MCF 10A (cell line): Measurements from ENCODE around the gene CPEB1. TPM values are rescaled to one million over a fixed set of nuclear protein-coding genes. Genes with fewer than 3 reads are reported as not detected.
A peak's percentile ranks its signal among the peaks of the same experiment; 100 is the strongest.

ENCODE experiments used
- BruUV-seq: library from RNA; stranded (reverse); fragments of 400-500 nt; replicated peaks from 2 replicates; lab custom pipeline; 2021; lab: Mats Ljungman, UMichigan
- CTCF ChIA-PET: fragments of 300-600 bp; sonication (Branson Sonifier 250); formaldehyde crosslinking; extraction: SDS; loops from one replicate; lab custom pipeline; 2021; ENCODE audit warnings: antibody characterized with exemption, inconsistent platforms; lab: Yijun Ruan, JAX
- POLR2A ChIA-PET: fragments of 300-600, 350-650 bp; sonication (Branson Sonifier 250); formaldehyde crosslinking; extraction: SDS; loops from one replicate; lab custom pipeline; 2020; ENCODE audit warnings: antibody characterized with exemption, inconsistent platforms; lab: Yijun Ruan, JAX
- DNase-seq: peaks from one replicate; pipeline ENCODE4 v3.0.0-alpha.2; 2018; ENCODE audit not compliant: unreplicated experiment
- H3K27ac Mint-ChIP-seq: one replicate; pipeline ENCODE4 v1.8.0; 2022; ENCODE audit warnings: mild to moderate bottlenecking, low read depth, mixed read lengths; ENCODE audit not compliant: unreplicated experiment
- H3K27me3 Mint-ChIP-seq: one replicate; pipeline ENCODE4 v1.8.0; 2022; ENCODE audit warnings: mixed read lengths; ENCODE audit not compliant: insufficient read depth, unreplicated experiment
- H3K36me3 Mint-ChIP-seq: one replicate; pipeline ENCODE4 v1.8.0; 2022; ENCODE audit warnings: mild to moderate bottlenecking, moderate library complexity, mixed read lengths; ENCODE audit not compliant: insufficient read depth, unreplicated experiment
- H3K4me1 Mint-ChIP-seq: one replicate; pipeline ENCODE4 v1.8.0; 2022; ENCODE audit warnings: mixed read lengths; ENCODE audit not compliant: insufficient read depth, unreplicated experiment
- H3K4me3 Mint-ChIP-seq: one replicate; pipeline ENCODE4 v1.8.0; 2022; ENCODE audit warnings: mild to moderate bottlenecking, moderate library complexity, mixed read lengths; ENCODE audit not compliant: unreplicated experiment
- H3K9me3 Mint-ChIP-seq: one replicate; pipeline ENCODE4 v1.8.0; 2022; ENCODE audit warnings: mixed read lengths; ENCODE audit not compliant: unreplicated experiment
- CTCF ChIP-seq: fragments of 200-600 bp; IDR thresholded peaks from one replicate; pipeline ENCODE4 v1.8.0; 2022; ENCODE audit warnings: antibody characterized with exemption, mild to moderate bottlenecking; ENCODE audit not compliant: unreplicated experiment
- intact Hi-C: fragments of 100-400 bp; cut with micrococcal nuclease; formaldehyde crosslinking; loops from 2 replicates; pipeline ENCODE4 v1.14.1; 2022
- total RNA-seq: library from RNA; stranded (reverse); gene quantifications from 2 replicates; pipeline ENCODE4 v1.2.3, GENCODE V29; 2022

CPEB1 gene
- total RNA-seq, 1 experiment from 2014 or later: not detected

- no peak for TF ChIP-seq CTCF
- Mint-ChIP-seq H3K36me3 (peaks cover 4% of the 10 kb centered on the region), H3K4me1 (no peaks in the 10 kb centered on the region), H3K27me3 (peaks cover 12% of the 10 kb centered on the region), H3K27ac (no peak overlapping the region), H3K9me3 (no peaks in the 10 kb centered on the region), H3K4me3 (no peak overlapping the region)
- ChIA-PET CTCF (no interaction called here), POLR2A (no interaction called here)
- intact Hi-C loops: no loop called here
- BruUV-seq: no TSS peak
- no peak for DNase-seq
Measured at GRCh38 chr15:82664021-82664420, 16.9 kb upstream of the CPEB1 start.

- Mint-ChIP-seq H3K36me3 (peaks cover 4% of the 10 kb centered on the region), H3K4me3 (no peak overlapping the region), H3K27me3 (peaks cover 12% of the 10 kb centered on the region), H3K27ac (no peak overlapping the region), H3K4me1 (no peaks in the 10 kb centered on the region), H3K9me3 (no peaks in the 10 kb centered on the region)
- POLR2A ChIA-PET: no interaction called here
- TF ChIP-seq CTCF: no peak
- CTCF ChIA-PET: no interaction called here
- no TSS peak for BruUV-seq
- peak; percentile 70 for DNase-seq
- intact Hi-C loops: loop anchor here (1.0 kb wide), 1 partner anchor 46 kb away; the partner anchor contains the start of gene AP3B2
Measured at GRCh38 chr15:82663186-82663600, 16.0 kb upstream of the CPEB1 start.

- POLR2A ChIA-PET: no interaction called here
- CTCF ChIA-PET: no interaction called here
- intact Hi-C loops: loop anchor here (1.0 kb wide), 1 partner anchor 47 kb away; the partner anchor contains the start of gene AP3B2
- peaks cover 4% of the 10 kb centered on the region for H3K36me3 Mint-ChIP-seq
- no peaks in the 10 kb centered on the region for H3K9me3 Mint-ChIP-seq
- H3K4me1 Mint-ChIP-seq: no peaks in the 10 kb centered on the region
- no peak for TF ChIP-seq CTCF
- no peak for DNase-seq
- BruUV-seq: no TSS peak
- H3K27ac Mint-ChIP-seq: no peak overlapping the region
- H3K4me3 Mint-ChIP-seq: no peak overlapping the region
- H3K27me3 Mint-ChIP-seq: peaks cover 12% of the 10 kb centered on the region
Measured at GRCh38 chr15:82662641-82663040, 15.5 kb upstream of the CPEB1 start.

- no peak for TF ChIP-seq CTCF
- Mint-ChIP-seq H3K36me3 (peaks cover 4% of the 10 kb centered on the region), H3K27me3 (peaks cover 12% of the 10 kb centered on the region), H3K4me3 (no peak overlapping the region), H3K4me1 (no peaks in the 10 kb centered on the region), H3K9me3 (no peaks in the 10 kb centered on the region), H3K27ac (no peak overlapping the region)
- POLR2A ChIA-PET: no interaction called here
- CTCF ChIA-PET: no interaction called here
- no peak for DNase-seq
- intact Hi-C loops: no loop called here
- BruUV-seq: no TSS peak
Measured at GRCh38 chr15:82660378-82660777, 13.2 kb upstream of the CPEB1 start.
